K562 (cell line): Measurements from ENCODE around the gene MRPL52. TPM values are rescaled to one million over a fixed set of nuclear protein-coding genes. Genes with fewer than 3 reads are reported as not detected.

Experiments used
- ARID1B ChIP-seq: fragments of 450-650 bp; IDR thresholded peaks from 2 replicates; pipeline ENCODE4 v1.6.1; 2016; ENCODE audit warnings: antibody characterized with exemption, mild to moderate bottlenecking, inconsistent platforms
- BHLHE40 ChIP-seq: IDR thresholded peaks from 2 replicates; pipeline ENCODE4 v1.6.1; 2011; ENCODE audit warnings: low read length, improper control_type of control experiment
- CHD1 ChIP-seq: fragments of 200-600 bp; sonication (generic); IDR thresholded peaks from one replicate; pipeline ENCODE4 v1.6.1; 2012; ENCODE audit warnings: mild to moderate bottlenecking, moderate library complexity, low read length, inconsistent platforms
- E2F8 ChIP-seq: fragments of 450-650 bp; IDR thresholded peaks from 2 replicates; pipeline ENCODE4 v1.7.1; 2018; ENCODE audit warnings: mild to moderate bottlenecking, low read depth; ENCODE audit not compliant: partially characterized antibody
- EGR1 ChIP-seq: fragments of 450-650 bp; conservative IDR thresholded peaks from 2 replicates; pipeline ENCODE4 v1.6.1; 2017; ENCODE audit warnings: mild to moderate bottlenecking
- EP400 ChIP-seq: fragments of 450-650 bp; IDR thresholded peaks from 2 replicates; pipeline ENCODE4 v1.6.1; 2017; ENCODE audit warnings: antibody characterized with exemption, mild to moderate bottlenecking, moderate library complexity
- HCFC1 ChIP-seq: IDR thresholded peaks from 2 replicates; pipeline ENCODE4 v1.6.1; 2012; ENCODE audit warnings: low read depth, low read length, improper control_type of control experiment
- HOMEZ ChIP-seq: fragments of 250-450 bp; sonication (Bioruptor Pico); IDR thresholded peaks from 2 replicates; pipeline ENCODE4 v1.4.0; 2020; ENCODE audit warnings: mild to moderate bottlenecking, moderate library complexity
- KAT7 ChIP-seq: sonication (generic); formaldehyde crosslinking; IDR thresholded peaks from 2 replicates; pipeline ENCODE4 v1.8.0; 2022; ENCODE audit warnings: missing genetic modification reagents, mild to moderate bottlenecking, borderline replicate concordance
- MAZ ChIP-seq, 2 experiments: fragments of 450-650 bp in 1 of 2; sonication (generic) in 1 of 2; formaldehyde crosslinking; IDR thresholded peaks in 1 of 2; conservative IDR thresholded peaks in 1 of 2; 2 replicates each; pipeline versions ENCODE4 v1.4.0 to v1.5.0; 2020; ENCODE audit warnings: mild to moderate bottlenecking in 1 of 2, missing genetic modification reagents in 1 of 2
- MNT ChIP-seq, 2 experiments: fragments of 450-650 bp; conservative IDR thresholded peaks; 2 replicates each; pipeline ENCODE4 v1.6.1; 2017; ENCODE audit warnings: mild to moderate bottlenecking in 2 of 2, moderate library complexity in 2 of 2
- RHOXF2B ChIP-seq: fragments of 250-450 bp; sonication (Bioruptor Pico); conservative IDR thresholded peaks from 2 replicates; pipeline ENCODE4 v1.5.1; 2021
- SUPT5H ChIP-seq: fragments of 450-650 bp; IDR thresholded peaks from 2 replicates; pipeline ENCODE4 v1.6.1; 2016
- TFAM ChIP-seq: fragments of 250-450 bp; sonication (Bioruptor Pico); conservative IDR thresholded peaks from 2 replicates; pipeline ENCODE4 v1.5.0; 2021; ENCODE audit warnings: mild to moderate bottlenecking, moderate library complexity
- ZBTB33 ChIP-seq: sonication (generic); formaldehyde crosslinking; IDR thresholded peaks from 2 replicates; pipeline ENCODE4 v1.8.1; 2023; ENCODE audit warnings: mild to moderate bottlenecking, missing genetic modification reagents
- polyA plus RNA-seq, 8 experiments: library from polyadenylated mRNA; depleted of rRNA in 4 of 8; stranded (reverse) in 5 of 8; unstranded in 3 of 8; fragments of >200 nt; fragmentation: Nextera tagmentation in 2 of 8; fragmentation: Illumina TruSeq in 1 of 8; extraction: Ambion mirVana in 2 of 8; extraction: Trizol in 1 of 8; gene quantifications; 2 replicates each; pipeline versions ENCODE4 v1.2.1 to v1.2.3, GENCODE V29; 2011 to 2014; ENCODE audit warnings: inconsistent platforms in 1 of 8, missing spikeins in 1 of 8
- total RNA-seq, 7 experiments: library from RNA; depleted of rRNA in 6 of 7; stranded (reverse); fragments of >200 nt in 6 of 7; fragmentation: Illumina TruSeq in 2 of 7; extraction: Trizol in 2 of 7; gene quantifications; 2 replicates each; pipeline versions ENCODE4 v1.2.1 to v1.2.3, GENCODE V29; 2011 to 2021; ENCODE audit warnings: low replicate concordance in 1 of 7
- TF ChIP-seq, protein P1 (sequence below): IDR thresholded peaks from 2 replicates; pipeline ENCODE4 v1.6.1; 2011; ENCODE audit warnings: borderline replicate concordance, low read depth, mild to moderate bottlenecking, moderate library complexity, low read length; ENCODE audit not compliant: insufficient read depth, poor library complexity, severe bottlenecking

The MRPL52 gene
- total and polyA plus RNA-seq, 9 of the 15 experiments (the other 6 are each of a cell fraction or from before 2014, with no cell fraction given), result 56.5 to 213 (median 168) TPM

DNA sequence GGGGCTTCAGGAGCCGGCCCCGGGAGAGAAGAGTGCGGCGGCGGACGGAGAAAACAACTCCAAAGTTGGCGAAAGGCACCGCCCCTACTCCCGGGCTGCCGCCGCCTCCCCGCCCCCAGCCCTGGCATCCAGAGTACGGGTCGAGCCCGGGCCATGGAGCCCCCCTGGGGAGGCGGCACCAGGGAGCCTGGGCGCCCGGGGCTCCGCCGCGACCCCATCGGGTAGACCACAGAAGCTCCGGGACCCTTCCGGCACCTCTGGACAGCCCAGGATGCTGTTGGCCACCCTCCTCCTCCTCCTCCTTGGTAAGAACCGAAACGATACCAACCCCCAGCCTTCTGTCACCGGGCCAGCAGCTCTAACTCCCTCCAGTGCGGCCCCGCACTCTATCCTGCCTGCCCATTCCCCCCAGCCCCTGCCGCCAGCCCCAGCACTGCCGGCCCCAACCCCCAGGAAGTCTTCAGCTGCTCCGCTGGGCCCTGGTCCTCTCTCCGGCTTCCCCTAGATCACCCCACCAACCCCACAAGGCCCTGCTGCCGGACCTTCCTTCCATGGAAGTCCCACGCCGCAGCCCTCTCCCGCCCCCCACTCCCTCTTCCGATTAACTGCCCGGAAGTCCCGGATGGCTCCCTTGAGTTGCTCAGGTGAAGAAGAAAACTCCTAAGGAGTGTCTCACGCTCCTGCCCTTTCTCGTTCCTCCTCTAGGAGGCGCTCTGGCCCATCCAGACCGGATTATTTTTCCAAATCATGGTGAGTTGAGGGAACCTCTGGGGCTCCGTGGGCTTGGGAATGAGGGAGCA is 42.5 kb downstream of the MRPL52 start (continued):
- TF ChIP-seq MNT (conservative IDR thresholded peaks at IDR 0.05) (peak; percentile 34 to 39; a peak in 3 of 4 replicates), CHD1 (peak; percentile 25), HCFC1 (0 out of 2 replicates have a peak, but pooled peaks have one; percentile 28), ZBTB33 (CRISPR knock-in tag) (0 out of 2 replicates have a peak, but pooled peaks have one; percentile 26), TFAM (CRISPR knock-in tag) (no peak), BHLHE40 (peak; percentile 25; the same call in 1 of the 2 replicates), E2F8 (peak; percentile 10), KAT7 (CRISPR knock-in tag) (0 out of 2 replicates have a peak, but pooled peaks have one; percentile 69), MAZ (CRISPR knock-in tag; conservative IDR thresholded peaks at IDR 0.05 in 1 of 2, IDR thresholded peaks at IDR 0.05 in 1 of 2) (peak; percentile 10 to 62; a peak in 3 of 4 replicates), EGR1 (peak; percentile 26; the same call in 1 of the 2 replicates), RHOXF2B (no peak), ARID1B (0 out of 2 replicates have a peak, but pooled peaks have one; percentile 28), SUPT5H (peak; percentile 2), HOMEZ (0 out of 2 replicates have a peak, but pooled peaks have one; percentile 52), EP400 (no peak; the same call in 1 of the 2 replicates)
- TF ChIP-seq, protein P1, sequence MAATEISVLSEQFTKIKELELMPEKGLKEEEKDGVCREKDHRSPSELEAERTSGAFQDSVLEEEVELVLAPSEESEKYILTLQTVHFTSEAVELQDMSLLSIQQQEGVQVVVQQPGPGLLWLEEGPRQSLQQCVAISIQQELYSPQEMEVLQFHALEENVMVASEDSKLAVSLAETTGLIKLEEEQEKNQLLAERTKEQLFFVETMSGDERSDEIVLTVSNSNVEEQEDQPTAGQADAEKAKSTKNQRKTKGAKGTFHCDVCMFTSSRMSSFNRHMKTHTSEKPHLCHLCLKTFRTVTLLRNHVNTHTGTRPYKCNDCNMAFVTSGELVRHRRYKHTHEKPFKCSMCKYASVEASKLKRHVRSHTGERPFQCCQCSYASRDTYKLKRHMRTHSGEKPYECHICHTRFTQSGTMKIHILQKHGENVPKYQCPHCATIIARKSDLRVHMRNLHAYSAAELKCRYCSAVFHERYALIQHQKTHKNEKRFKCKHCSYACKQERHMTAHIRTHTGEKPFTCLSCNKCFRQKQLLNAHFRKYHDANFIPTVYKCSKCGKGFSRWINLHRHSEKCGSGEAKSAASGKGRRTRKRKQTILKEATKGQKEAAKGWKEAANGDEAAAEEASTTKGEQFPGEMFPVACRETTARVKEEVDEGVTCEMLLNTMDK, result peak; percentile 66
